BE2C (cell line): ENCODE data around the gene OR8B12.

Source experiments
- DNase-seq: peaks from one replicate; pipeline ENCODE4 v3.0.0-alpha.2; 2020
- H3K27me3 ChIP-seq: fragments of 250-450 bp; sonication (Bioruptor Pico); 2 replicates; pipeline ENCODE4 v1.5.1; 2020; ENCODE audit warnings: mild to moderate bottlenecking
- H3K36me3 ChIP-seq: fragments of 250-450 bp; sonication (Bioruptor Pico); 2 replicates; pipeline ENCODE4 v1.5.1; 2020; ENCODE audit warnings: mild to moderate bottlenecking
- H3K4me1 ChIP-seq: fragments of 250-450 bp; sonication (Bioruptor Pico); 2 replicates; pipeline ENCODE4 v1.5.1; 2020
- H3K4me3 ChIP-seq: 2 replicates; pipeline ENCODE4 v1.5.1; 2011; ENCODE audit warnings: low read depth, low read length
- H3K9me3 ChIP-seq: fragments of 250-450 bp; sonication (Bioruptor Pico); 2 replicates; pipeline ENCODE4 v1.5.1; 2020
- TF ChIP-seq, protein P1 (sequence below): IDR thresholded peaks from 2 replicates; pipeline ENCODE4 v1.5.1; 2012; ENCODE audit warnings: mild to moderate bottlenecking, low read depth, low read length

Gene OR8B12

DNA sequence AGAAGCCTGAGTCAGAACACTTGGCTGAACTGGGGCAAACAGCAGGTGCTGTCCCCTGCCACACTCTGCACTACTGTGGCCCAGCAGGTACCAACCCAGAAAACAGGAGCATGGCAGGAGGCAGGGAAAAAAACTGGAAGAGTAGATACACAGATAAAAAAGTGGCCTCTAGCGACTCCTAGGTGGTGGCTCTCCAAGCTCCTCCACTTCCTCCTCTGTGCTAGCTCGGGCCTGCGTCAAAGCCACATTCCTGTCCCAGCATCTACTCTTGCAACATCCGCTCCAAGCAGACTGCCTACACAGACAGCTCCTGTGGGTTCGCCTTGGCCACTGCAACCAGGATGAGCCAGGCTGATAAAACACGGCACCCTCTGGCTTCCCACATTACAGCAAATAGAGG, 6.9 kb downstream of the OR8B12 start:
- Histone ChIP-seq H3K4me3 (no peak overlapping the region), H3K36me3 (no peaks in the 10 kb centered on the region), H3K4me1 (no peaks in the 10 kb centered on the region), H3K9me3 (no peaks in the 10 kb centered on the region), H3K27me3 (no peaks in the 10 kb centered on the region)
- TF ChIP-seq, protein P1, sequence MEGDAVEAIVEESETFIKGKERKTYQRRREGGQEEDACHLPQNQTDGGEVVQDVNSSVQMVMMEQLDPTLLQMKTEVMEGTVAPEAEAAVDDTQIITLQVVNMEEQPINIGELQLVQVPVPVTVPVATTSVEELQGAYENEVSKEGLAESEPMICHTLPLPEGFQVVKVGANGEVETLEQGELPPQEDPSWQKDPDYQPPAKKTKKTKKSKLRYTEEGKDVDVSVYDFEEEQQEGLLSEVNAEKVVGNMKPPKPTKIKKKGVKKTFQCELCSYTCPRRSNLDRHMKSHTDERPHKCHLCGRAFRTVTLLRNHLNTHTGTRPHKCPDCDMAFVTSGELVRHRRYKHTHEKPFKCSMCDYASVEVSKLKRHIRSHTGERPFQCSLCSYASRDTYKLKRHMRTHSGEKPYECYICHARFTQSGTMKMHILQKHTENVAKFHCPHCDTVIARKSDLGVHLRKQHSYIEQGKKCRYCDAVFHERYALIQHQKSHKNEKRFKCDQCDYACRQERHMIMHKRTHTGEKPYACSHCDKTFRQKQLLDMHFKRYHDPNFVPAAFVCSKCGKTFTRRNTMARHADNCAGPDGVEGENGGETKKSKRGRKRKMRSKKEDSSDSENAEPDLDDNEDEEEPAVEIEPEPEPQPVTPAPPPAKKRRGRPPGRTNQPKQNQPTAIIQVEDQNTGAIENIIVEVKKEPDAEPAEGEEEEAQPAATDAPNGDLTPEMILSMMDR: peak; percentile 18; the same call in 1 of the 2 replicates
- DNase-seq: no peak

DNA sequence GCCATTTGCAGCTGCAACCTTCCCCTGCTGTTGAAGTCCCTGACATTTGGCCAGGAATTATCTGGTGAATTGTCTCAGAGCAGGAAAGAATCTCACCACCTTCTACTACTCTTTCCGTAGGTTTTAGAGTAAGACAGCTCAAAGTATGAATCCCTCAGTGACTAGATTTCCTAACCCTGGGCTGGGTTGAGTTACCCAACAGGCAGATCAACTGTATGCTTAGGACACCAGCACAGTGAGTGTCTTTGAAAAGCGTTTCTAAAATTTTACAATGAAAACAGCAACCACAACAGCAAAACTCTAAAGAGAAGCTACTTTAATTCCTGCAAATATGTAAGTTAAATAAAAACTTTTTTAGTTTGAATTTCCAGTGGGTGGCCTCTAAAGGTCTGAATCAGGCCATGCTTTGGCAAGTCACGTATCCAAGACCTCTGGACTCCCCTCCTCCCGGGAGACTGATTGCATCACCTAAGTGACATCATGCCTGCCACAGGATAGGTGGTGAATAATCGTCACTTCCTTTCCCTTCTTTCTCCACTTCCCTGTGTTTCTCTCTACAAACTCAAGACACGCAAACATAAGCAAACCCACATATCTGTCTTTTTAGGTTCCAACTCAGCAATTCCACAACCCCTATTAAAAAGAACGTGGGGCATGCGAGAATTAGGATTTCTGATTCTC, 7.8 kb downstream of the OR8B12 start:
- H3K36me3 ChIP-seq: no peaks in the 10 kb centered on the region
- no peaks in the 10 kb centered on the region for H3K4me1 ChIP-seq
- DNase-seq: no peak
- TF ChIP-seq, protein P1: no peak
- no peaks in the 10 kb centered on the region for H3K27me3 ChIP-seq
- no peak overlapping the region for H3K4me3 ChIP-seq
- no peaks in the 10 kb centered on the region for H3K9me3 ChIP-seq

DNA sequence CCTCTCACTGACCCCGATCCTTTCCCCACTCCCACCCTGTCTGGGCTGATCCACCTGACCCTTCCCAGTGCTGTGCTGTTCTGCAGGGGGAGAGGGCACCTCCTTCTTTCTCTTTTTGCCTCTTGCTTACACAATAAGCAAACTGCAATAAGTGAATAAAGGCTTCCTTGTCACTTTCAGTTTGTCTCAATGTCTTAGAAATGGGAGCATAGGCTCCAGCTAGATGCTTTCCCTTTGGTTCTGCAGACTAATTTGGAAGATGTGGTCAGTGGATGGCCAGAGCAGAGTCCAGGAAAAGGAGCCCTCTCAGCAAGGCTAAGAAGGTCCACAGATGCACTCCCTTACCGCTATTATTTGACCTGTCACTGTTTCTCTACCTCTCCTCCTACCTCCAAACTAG, 9.4 kb downstream of the OR8B12 start:
- TF ChIP-seq, protein P1: no peak
- no peak overlapping the region for H3K4me3 ChIP-seq
- no peaks in the 10 kb centered on the region for H3K4me1 ChIP-seq
- H3K36me3 ChIP-seq: no peaks in the 10 kb centered on the region
- H3K9me3 ChIP-seq: no peaks in the 10 kb centered on the region
- H3K27me3 ChIP-seq: no peaks in the 10 kb centered on the region
- DNase-seq: no peak

DNA sequence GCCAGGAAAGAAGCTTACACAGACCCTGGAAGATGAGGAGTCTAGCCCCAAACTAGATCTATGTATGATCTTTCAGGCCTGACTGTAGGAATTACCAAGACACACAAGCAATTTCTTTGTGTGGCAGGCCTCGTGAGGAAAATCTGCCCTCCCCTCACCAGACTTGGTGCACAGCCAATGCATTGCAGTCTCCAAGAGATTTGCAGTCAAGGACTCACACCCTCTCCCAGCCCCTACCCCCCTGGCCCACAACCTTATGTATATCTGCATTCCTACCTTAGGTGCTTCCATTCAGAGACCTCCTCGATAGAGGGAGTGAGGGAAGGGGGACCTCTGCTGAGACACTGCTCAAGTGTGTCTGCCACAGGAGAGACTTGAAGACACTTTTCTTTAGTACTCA, 9.8 kb downstream of the OR8B12 start:
- Histone ChIP-seq H3K27me3 (no peaks in the 10 kb centered on the region), H3K36me3 (no peaks in the 10 kb centered on the region), H3K9me3 (no peaks in the 10 kb centered on the region), H3K4me3 (no peak overlapping the region), H3K4me1 (no peaks in the 10 kb centered on the region)
- no peak for DNase-seq
- TF ChIP-seq, protein P1: no peak

DNA sequence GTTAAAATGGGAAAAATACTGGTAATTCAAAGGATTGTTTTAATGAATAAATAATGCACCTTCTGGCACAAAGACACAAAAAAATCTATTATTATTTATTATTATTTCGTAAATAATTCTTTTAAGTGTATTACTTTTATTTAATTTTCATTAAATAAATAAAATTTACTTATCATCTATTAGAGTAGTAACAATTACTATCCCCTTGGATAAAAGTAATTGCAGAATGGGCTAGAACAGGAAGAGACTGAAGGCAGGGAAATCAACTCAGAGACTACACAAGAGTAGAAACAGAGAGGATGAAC, 23.0 kb downstream of the OR8B12 start:
- TF ChIP-seq, protein P1: no peak
- Histone ChIP-seq H3K9me3 (no peaks in the 10 kb centered on the region; the same call in 1 of the 2 replicates), H3K4me3 (no peak overlapping the region), H3K36me3 (no peaks in the 10 kb centered on the region), H3K27me3 (peaks cover 47% of the 10 kb centered on the region), H3K4me1 (no peaks in the 10 kb centered on the region)
- no peak for DNase-seq

DNA sequence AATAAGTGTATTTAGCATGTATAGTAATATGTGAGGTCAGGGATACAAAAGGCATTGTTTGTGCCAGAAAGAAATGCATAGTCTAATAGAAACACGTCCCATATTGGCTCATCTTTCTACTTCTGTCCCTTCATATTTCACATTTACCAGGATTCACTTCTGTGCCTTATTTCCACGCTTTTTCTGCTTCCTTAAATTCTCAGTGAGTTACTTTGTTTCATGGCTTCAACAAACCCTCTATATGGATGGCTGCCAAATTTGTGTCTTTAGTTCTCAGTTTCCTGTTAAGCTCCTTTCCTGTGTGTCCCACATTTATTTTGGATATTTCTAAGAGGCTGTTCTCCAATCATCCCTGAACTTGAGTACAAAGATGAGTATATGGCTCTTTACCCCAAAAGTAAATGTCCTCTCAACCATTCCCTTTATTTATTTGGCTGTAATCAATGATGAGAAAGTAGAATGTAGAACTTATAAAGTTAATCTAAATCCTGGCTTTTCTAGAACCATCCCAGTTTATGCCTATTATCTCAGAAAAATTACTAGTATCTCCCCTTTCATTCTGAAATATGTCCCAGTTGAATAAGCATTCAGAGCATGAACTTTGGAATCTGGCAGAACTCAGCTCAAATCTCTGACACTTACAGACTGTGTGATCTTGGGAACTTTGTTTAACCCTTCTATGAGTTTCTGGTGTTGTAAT, 23.5 kb downstream of the OR8B12 start:
- Histone ChIP-seq H3K27me3 (peaks cover 50% of the 10 kb centered on the region), H3K4me1 (no peaks in the 10 kb centered on the region), H3K4me3 (no peak overlapping the region), H3K9me3 (no peaks in the 10 kb centered on the region; the same call in 1 of the 2 replicates), H3K36me3 (no peaks in the 10 kb centered on the region)
- TF ChIP-seq, protein P1: no peak
- DNase-seq: no peak
